GM19372 (cell line): ENCODE data around the gene FOXJ1.
"Not testable (repeated sequence)": the region's sequence is repeated elsewhere in the genome, so short reads cannot be mapped to it uniquely, and the experiment has no call there.

ENCODE experiments used
- ATAC-seq: cut with Tn5 transposase; IDR thresholded peaks from one replicate; pipeline ENCODE4 v1.9.1; 2021; ENCODE audit warnings: mild to moderate bottlenecking, low read depth, moderate library complexity; ENCODE audit not compliant: unreplicated experiment

Gene FOXJ1, protein sequence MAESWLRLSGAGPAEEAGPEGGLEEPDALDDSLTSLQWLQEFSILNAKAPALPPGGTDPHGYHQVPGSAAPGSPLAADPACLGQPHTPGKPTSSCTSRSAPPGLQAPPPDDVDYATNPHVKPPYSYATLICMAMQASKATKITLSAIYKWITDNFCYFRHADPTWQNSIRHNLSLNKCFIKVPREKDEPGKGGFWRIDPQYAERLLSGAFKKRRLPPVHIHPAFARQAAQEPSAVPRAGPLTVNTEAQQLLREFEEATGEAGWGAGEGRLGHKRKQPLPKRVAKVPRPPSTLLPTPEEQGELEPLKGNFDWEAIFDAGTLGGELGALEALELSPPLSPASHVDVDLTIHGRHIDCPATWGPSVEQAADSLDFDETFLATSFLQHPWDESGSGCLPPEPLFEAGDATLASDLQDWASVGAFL

DNA sequence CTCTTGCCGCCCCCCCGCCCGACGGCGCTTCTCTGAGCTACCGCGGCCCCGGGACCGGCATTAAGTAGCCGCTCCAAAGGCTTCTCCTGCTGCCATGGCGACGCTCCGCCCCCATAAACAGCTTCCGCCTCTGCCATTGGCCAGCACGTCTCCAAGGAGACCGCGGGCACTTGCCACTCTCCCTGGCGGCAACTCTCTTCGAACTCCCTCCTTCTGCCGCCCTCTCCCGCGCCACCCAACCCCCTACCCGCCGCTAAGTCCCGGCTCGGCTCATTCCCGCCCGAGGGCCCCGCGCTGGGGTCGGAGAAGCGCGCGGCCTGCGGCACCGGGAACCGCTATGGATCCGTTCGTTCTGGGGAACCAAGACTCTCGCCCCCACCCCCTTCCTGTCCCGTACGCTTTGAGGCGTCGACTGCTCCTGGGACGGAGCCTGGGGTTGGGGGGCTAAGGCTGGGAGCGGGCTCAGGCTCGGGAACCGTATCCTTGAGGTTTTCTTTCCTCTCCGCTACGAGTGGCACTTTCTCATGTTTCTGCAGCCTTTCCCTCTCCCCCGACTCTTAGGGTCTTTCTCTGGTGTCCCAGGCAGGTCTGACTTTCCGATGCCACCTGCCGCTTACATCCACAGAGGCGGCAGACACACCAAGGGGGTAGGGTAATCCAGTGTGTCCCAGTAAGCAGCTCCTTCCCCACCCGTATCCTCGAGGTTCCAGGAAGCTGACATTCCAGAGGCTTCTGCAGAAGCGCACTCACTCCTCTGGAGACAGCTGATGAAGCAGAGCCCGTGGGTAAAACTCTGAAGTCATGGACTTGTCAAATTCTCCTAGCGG lies at the start of gene FOXJ1:
Gene FOXJ1 (minus strand): TSS at position 34 of the 827 bp plus-strand sequence. CDS start 850 bp downstream, outside the sequence.
- ATAC-seq: no peak

DNA sequence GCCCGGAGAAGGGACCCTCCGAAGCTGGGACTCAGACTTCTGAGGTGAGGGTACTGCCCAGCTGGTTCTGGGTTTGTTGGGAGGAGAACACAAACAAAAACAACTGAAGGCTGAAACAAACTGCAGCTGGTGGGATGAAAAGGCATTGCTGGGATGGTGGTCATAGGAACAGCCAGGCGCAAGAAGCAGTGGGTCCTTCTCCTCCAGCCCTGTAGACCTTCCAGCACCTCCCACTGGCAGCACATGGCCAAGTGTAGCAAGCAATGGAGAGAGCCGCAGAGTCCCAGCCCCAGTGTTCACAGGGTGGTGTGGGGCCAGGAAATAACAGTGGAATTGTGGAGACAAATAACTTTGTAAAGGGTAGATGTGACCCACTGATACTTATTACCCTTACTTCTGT lies 48.7 kb upstream of the FOXJ1 start:
- ATAC-seq: no peak

DNA sequence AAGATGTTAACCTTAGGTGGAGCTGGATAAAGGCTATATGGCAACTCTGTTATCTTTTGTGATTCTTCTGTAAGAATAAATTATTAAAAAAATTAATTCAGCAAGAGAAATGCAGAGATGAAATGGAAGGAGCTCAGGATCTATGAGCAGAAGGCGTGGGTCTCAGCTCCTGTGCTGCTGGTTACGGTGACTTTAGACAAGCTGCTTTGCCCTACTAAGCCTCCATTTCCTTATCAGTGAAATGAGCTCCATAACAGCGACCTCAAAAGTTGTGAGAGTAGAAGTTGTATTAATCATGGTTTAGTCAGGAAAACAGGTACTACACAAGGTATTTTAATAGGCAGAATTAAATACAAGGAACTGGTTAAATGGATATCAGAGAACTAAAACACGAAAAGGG lies 48.2 kb upstream of the FOXJ1 start:
- ATAC-seq: no peak

DNA sequence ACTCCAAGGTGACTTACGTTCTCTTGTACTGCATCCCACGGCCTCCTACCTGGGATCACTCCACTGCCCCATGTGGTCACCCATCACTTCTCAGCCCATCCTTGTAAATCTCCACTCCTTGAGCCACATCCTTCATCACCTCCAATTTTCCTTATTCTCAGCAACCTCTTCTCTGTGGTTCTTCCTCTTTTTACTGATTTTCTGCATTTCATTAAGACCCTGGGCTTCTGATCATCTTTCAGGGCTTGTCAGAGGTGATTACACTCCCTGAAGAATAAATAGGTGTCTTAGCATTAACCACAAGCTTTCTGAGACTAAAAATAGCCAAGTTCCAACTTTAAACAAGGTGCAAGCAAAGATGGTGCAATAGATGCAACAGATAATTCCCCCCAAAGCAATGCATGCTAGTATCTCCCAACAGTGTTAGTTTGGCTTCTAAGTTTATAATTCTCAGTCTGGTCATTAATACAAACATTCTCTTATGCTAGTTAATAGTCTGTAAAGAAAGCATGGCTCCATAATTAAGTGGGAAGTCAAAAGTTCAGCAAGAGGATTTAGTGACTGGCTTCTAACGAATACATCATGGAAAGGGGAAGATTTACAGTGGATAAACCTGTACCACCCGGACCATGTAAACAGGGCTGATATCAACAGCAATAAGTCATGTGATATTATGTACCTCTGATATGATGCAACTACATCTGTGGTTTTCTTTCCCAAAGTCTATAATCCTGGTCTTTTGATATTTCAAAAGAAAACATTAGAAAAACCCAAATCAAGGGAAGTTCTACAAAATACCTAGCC lies 47.4 kb upstream of the FOXJ1 start:
- ATAC-seq: no peak

DNA sequence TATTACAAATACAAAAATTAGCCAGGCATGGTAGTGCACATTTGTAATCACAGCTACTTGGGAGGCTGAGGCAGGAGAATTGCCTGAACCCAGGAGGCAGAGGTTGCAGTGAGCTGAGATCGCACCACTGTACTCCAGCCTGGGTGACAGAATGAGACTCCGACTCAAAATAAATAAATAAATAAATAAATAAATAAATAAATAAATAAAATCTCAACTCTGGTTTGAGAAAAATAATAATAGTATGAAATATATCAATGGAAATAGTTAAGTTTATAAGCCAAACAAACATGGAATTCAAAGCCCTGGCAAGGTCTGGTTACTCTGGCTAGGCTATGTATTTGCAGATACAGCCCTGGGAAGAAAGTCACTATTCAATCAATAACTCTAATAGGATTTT lies 45.7 kb upstream of the FOXJ1 start:
- not testable (repeated sequence) for ATAC-seq

DNA sequence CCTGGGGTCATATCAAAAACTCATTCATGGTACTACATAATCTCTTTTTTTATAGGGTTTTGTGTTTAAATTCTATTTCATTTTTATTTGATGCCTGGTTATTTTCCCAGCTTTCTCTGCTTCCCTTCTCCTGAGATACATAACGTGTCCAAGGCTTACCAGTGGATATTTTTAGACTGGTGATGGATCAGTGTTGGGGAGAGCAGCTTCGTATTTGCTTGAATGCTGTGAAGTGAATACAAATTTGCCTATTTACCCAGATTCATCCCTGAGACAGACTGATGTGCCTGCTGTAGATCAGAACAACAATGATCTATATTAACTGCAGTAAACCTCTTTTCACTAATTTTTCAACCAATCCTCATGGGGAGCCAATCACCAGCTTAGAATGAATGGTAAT lies 43.2 kb upstream of the FOXJ1 start:
- ATAC-seq: no peak

DNA sequence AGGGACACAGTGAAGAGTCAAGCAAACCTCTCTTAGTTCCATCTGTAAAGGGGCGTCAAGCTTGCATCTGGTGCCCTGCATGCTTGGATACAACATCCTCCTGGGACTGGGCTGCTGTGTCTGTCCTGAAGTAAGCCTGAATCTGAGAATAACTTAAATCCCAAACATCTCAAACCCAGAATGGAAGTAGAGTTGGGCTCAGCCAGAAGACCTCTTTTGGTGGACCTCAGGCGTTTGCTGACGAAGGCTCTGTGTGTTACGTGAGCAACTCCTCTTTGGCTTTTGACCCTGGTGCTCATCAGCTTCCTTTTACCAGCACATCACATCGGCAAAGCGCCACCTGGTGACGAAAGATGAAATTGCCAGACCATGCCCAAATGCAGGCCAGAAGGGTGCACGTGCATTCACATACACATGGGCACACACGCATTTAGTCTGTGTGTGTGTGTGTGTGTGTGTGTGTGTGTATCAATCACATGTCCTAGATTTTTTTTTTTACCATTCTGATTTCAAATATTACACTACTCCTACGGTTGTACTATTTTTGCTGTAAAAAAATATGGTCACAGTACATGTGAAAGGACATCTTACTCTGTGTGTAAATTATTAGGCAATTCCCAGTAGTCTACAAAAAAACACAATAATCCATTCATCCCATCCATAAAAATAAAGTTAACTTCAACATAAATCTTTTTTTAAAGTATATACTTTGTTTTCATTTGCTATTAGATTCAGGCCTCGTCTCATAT lies 41.1 kb upstream of the FOXJ1 start:
- ATAC-seq: peak; percentile 65

DNA sequence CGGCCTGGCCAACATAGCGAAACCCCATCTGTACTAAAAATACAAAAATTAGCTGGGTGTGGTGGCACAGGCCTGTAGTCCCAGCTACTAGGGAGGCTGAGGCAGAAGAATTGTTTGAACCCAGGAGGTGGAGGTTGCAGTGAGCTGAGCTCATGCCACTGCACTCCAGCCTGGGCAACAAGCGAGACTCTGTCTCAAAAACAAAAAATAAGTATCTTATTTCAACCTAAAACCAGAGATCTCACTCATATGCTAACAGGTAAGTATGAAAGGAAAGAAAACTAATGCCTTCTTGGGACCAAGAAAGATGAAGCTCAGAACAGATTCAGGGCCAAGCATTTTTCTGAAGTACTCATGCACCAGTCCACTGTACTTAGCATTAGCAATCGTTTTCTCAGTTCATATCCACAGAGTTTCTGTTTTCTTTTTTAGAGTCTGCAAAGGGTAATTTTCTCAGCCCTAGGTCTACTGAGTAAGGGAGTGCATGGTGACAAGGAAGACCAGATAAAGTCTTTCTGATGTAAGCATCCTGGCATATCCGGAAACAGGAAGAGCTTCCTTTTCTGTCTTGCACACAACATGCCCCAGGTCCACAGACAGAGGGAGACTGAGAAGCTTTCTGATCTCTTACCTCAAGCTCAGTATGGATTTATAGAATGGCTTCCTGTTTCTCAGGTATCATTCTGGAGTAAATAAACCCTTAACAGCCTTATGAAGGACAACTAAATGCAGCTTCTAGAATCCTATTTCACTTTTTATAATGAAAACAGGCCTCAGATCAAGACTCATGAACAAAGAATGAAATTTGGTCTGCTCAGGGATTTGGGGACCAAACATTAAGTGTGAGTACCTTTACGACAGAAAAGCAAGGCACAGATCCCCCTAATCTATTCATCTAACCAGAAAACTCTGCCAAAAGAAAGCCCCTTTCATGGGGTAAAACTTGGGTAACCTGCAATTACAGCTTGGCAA lies 38.7 kb upstream of the FOXJ1 start:
- ATAC-seq: no peak

DNA sequence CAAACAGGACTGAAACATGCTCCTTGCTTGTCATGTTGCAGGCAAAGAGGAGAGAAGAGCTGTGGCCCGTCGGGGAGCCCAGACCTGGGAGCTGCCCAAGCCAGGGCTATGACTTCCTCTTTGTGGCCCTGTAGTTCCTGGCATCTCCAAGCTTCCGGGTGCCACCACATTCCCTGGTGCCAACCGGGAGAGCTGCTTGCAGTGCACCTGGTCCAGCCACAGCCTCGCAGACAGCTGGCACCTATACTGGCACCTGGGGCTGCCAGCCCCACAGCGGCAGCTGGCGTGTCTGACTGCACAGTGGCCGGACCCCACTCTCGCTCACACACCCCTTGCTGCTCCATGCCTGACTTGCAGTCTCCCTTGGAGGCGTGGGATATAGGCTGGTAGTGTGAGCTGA lies 37.1 kb upstream of the FOXJ1 start:
- ATAC-seq: no peak

DNA sequence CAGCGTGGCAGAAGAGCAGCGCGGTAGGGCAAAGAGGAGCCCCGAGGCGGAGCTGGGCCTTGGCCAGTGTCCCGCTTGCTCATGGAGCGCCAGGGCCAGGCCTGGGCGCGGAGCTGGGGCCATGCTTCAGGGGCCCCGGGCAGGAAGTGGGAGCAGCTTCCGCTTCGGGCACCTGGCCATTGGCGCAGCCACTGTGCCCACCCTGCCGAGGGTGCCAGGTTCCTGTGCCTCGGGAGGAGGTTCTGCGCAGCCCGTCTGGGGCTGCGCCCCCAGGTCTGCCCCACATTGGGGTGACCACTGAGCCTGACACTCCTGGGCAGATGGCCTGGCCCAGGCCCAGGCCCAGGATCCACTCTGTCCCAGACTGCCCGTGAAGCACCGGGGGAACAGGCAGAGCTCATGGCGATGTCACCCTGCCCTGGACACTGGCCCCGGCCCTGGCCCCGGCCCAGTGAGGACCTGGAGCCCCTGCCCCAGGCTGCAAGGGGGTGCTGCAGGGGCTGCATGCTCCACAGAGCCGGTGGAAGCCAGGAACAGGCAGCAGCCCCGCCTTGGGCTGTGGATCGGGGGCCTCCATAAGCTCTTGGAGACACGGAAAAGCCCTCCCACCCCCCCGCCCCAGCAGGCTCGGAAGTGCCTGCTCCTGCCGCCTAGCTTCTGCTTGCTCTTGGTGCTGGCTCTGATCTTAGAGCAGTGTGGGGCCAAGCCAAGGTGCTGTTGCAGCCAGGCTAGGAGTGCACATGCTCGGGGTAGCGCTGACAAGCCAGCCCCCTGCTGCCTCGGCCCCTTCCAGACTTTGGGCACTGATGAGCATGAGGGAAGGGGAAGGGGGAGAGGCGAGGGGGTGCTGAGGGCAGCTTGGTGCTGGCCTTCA lies 35.9 kb upstream of the FOXJ1 start:
- ATAC-seq: no peak

DNA sequence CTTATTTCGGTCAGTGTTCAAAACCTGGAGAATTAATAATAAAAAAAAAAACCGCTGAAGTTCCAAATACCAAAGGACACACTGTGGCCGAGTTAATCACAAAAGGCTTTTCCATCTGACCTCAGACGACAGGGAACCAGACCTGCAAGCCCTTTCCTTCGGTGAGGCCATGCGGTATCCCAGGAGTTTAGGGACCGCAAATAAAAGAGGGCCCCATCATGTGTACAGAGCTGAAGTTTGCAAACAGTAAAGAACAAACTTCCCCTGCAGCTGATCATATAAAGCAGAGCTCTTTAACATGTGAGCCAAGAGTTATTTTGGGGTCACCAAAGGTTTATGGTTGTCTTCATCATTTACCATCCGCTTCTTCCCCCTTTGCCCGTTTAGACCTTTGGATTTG lies 33.0 kb upstream of the FOXJ1 start:
- ATAC-seq: no peak

DNA sequence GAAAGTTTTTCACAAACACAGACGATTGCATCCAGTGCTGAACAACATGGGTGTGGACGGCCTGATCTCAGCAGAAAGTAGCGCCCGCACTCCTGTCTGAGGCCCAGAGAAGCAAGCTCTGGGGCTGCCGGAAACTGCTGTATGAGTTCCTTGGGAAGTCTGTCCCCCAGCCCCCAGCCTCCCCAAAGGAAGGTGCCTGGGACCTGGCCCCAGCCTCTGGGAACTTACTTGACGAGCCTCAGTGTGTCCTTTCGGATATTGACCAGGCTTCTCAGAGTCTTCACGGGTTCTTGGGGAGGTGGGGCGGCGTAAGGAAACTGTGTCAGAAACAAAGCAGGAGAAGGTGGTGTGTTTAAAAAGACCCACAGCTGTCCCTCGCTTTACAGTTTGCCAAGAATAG lies 32.4 kb upstream of the FOXJ1 start:
- ATAC-seq: no peak

DNA sequence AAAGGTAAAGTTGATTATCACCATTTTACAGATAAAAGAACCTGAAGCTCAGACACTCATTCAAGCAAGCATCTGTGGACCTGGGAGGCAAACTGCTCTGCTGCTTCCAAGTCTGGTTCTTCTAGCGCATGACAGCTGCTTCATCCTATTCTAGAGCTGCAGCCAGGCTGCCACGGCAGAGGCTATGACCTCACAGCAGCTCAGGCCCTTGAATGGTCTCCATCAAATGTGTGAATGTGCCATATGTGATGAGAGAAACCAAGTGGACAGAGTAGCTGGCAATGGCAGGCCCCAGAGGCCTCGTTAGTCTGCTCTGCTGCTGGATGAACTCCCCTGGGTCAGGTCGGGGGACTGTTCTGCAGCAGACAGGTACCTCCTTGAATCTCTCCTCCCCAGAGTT lies 30.7 kb upstream of the FOXJ1 start:
- no peak for ATAC-seq

DNA sequence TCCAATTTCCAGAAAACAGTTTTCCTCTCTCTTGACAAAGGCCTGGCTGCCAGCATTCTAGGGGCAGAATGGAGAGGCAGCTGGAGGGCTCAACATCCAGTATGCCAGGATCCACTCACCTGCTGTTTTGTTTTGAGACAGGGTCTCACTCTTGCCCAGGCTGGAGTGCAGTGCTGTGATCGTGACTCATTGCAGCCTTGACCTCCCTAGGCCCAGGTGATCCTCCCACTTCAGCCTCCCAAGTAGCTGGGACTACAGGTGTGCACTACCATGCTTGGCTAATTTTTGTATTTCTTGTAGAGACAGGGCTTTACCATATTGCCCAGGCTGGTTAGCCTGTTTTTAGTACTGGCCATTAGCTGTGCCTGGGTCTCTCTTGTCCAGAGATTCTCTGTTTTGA lies 29.1 kb upstream of the FOXJ1 start:
- ATAC-seq: no peak

DNA sequence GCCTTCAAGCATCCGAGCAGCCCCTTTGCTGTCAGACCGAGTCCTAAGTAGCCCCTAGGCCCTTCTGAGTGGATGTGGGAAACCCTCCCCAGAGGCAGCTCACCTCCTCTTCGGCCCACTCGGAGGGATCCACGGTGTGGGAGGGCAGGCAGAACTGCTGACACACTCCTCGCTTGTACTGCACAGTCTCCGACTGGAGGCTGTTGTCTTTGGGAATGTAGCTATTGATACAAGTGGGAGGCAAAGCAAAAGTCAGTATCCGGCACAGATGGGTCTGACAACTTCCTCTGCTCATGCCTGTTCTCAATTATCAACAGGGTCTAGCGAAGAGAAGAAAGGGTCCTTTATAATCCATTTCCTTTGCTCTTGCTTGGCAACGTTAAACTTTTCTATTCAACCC lies 25.9 kb upstream of the FOXJ1 start:
- no peak for ATAC-seq

DNA sequence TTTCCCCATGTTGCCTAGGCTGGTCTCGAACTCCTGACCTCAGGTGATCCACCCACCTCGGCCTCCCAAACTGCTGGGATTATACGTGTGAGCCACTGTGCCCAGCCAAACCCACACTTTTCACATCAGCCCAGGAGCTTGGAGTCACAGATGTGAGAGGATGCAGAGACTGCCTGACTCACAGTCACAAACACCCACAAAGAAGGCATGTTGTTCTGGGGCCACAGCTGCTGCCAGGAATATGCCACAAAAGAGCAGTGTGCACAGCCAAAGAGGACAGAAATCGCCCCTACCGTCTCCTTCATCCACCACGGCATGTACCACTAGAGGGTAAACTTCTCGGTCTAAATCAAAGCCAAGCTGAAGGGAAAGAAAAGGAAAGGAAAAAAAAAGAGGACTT lies 25.1 kb upstream of the FOXJ1 start:
- no peak for ATAC-seq

DNA sequence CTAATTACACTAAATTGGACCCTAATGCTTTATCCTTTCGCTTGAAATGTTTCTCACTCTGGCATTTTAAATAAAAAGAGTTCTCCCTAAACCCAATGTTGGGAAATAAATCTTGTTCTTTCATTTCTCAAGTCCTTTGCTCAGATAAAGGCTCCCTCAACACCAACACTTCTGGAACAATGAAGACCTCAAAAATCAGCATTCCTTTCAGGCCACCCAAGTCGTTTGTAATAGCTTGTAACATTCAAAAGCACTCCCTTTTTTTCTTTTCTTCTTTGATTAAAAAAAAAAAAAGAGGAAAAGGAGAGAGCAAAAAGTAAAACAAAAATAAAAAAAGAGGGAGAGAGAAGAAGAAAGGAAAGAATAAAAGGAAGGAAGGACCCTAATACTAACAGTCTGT lies 23.3 kb upstream of the FOXJ1 start:
- ATAC-seq: no peak

DNA sequence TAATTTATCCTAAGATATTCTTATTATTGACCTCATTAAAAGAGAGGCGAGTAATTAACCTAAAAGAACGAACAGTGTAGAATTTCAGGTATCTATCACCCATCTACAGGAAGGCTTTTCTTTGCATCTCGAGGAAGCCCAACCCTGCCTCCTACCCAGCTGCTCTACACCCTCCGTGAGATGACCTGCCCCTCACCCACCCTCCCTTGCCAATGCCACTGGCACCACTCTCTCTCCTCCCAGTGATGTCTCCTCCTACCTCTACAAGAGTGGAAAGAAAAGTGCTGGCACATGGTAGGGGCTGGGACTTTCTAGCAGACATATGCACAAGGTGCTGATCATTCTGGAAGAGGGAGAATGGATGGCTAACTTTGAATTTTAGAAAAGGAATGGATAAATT lies 22.9 kb upstream of the FOXJ1 start:
- no peak for ATAC-seq
